GM15510 (cell line): Measurements from ENCODE around the gene KCNC3.

Experiments
- POLR2A ChIP-seq: IDR thresholded peaks from 3 replicates; pipeline ENCODE4 v1.6.1; 2011; ENCODE audit warnings: borderline replicate concordance; ENCODE audit not compliant: insufficient read length; ENCODE audit errors: extremely low read depth

The KCNC3 gene

GRCh38 chr19:50280983-50281382, 48.2 kb downstream of the KCNC3 start:
- no peak for TF ChIP-seq POLR2A

DNA sequence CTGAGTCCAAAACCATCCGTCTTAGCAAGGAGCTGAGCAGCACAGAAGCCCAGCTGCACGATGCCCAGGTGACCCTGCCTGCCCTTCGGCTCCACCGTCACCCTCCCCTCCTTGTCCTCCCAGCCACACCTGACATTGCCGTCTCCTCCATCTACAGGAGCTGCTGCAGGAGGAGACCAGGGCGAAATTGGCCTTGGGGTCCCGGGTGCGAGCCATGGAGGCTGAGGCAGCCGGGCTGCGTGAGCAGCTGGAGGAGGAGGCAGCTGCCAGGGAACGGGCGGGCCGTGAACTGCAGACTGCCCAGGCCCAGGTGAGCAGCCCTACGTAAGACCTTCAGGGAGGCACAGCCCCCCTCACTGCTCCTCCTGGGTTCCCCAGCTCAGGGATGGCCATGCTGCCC, 49.1 kb downstream of the KCNC3 start:
- TF ChIP-seq POLR2A, result no peak

GRCh38 chr19:50277966-50278580, 51.1 kb downstream of the KCNC3 start:
- TF ChIP-seq POLR2A, result no peak

- TF ChIP-seq POLR2A, result no peak
Measured at GRCh38 chr19:50276370-50277063, 52.7 kb downstream of the KCNC3 start.

GRCh38 chr19:50275577-50276368, 53.4 kb downstream of the KCNC3 start:
- no peak for TF ChIP-seq POLR2A

GRCh38 chr19:50273821-50274220, 55.4 kb downstream of the KCNC3 start:
- TF ChIP-seq POLR2A, result no peak

- no peak for TF ChIP-seq POLR2A
Measured at GRCh38 chr19:50272263-50272897, 56.8 kb downstream of the KCNC3 start.

- no peak for TF ChIP-seq POLR2A
Measured at GRCh38 chr19:50269653-50270052, 59.5 kb downstream of the KCNC3 start.

- no peak for TF ChIP-seq POLR2A
Measured at GRCh38 chr19:50268501-50268900, 60.7 kb downstream of the KCNC3 start.

DNA sequence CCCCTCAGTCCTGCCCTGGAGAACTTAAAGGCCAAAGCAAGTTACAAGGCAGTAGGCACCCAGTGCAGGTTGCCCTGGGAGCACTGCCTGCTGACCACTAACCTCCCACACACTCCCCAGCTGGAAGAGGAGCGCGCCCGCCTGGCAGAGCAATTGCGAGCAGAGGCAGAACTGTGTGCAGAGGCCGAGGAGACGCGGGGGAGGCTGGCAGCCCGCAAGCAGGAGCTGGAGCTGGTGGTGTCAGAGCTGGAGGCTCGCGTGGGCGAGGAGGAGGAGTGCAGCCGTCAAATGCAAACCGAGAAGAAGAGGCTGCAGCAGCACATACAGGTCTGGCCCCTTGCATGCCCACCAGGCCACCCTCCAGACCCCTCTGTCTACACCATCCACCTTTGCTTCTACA, 61.1 kb downstream of the KCNC3 start:
- no peak for TF ChIP-seq POLR2A

DNA sequence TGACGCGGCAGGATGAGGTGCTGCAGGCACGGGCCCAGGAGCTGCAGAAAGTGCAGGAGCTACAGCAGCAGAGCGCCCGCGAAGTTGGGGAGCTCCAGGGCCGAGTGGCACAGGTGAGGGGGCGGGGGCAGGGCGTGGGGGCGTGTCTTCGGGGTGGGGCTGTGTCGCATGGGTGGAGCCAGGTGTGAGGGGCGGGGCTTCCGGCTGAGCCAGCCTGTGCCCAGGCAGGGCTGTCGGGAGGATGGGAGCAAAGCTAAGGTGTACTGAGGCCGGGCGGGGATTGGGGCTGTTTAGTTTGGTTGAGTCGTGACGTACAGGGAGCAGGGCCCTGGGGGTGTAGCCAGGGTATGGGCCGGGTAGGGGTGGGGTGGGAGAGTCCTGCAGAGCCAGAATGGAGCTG, 62.3 kb downstream of the KCNC3 start:
- no peak for TF ChIP-seq POLR2A

GRCh38 chr19:50266041-50266440, 63.1 kb downstream of the KCNC3 start:
- TF ChIP-seq POLR2A, result no peak

- no peak for TF ChIP-seq POLR2A
Measured at GRCh38 chr19:50264483-50265186, 64.5 kb downstream of the KCNC3 start.

- TF ChIP-seq POLR2A, result no peak
Measured at GRCh38 chr19:50263176-50263575, 66.0 kb downstream of the KCNC3 start.
